GM12878 (cell line): ENCODE results near the gene RSPRY1. TPM values are rescaled to one million over a fixed set of nuclear protein-coding genes. Genes with fewer than 3 reads are reported as not detected.

Experiments used
- ATAC-seq: fragments of 200-7000 bp; cut with Tn5 transposase; 3 replicates; pipeline ENCODE4 v1.9.1; 2020; ENCODE audit warnings: mild to moderate bottlenecking, moderate library complexity
- BruUV-seq: library from RNA; stranded (reverse); fragments of 400-500 nt; replicated peaks from 2 replicates; lab custom pipeline; 2021; lab: Mats Ljungman, UMichigan
- CTCF ChIA-PET: fragments of 300-600 bp; sonication (Branson Sonifier 250); formaldehyde crosslinking; extraction: SDS; loops from one replicate; lab custom pipeline; 2021; ENCODE audit warnings: inconsistent platforms; lab: Yijun Ruan, JAX
- POLR2A ChIA-PET: fragments of 350-600 bp; formaldehyde crosslinking; extraction: SDS; loops from one replicate; lab custom pipeline; 2021; ENCODE audit warnings: inconsistent platforms; lab: Charles Lee
- RAD21 ChIA-PET: fragments of 300-600 bp; sonication (Branson Sonifier 250); formaldehyde crosslinking; loops from one replicate; lab custom pipeline; 2023; ENCODE audit warnings: antibody characterized with exemption; ENCODE audit not compliant: unreplicated experiment; lab: Charles Lee
- SMC1A ChIA-PET: fragments of 300-600 bp; sonication (Branson Sonifier 250); formaldehyde crosslinking; loops from one replicate; lab custom pipeline; 2023; ENCODE audit not compliant: unreplicated experiment, uncharacterized antibody; lab: Charles Lee
- DNase-seq: peaks from one replicate; pipeline ENCODE4 v3.0.0-alpha.2; 2011; ENCODE audit warnings: low read depth, low spot score
- FAIRE-seq: peaks from 3 replicates; lab custom pipeline; 2011; peaks lifted over from hg19 to GRCh38; lab: Jason Lieb, UNC
- H2AFZ ChIP-seq: 2 replicates; pipeline ENCODE4 v1.6.0; 2011; ENCODE audit warnings: low read depth, low read length, control low read depth; ENCODE audit not compliant: control insufficient read depth
- H3K27ac ChIP-seq: 2 replicates; pipeline ENCODE4 v1.5.1; 2011; ENCODE audit warnings: control low read depth; ENCODE audit not compliant: control insufficient read depth, insufficient read depth
- H3K27me3 ChIP-seq, 2 experiments: replicated peaks in 1 of 2; 2 replicates each; pipeline versions ENCODE4 v1.6.0 to v1.6.1; 2011; ENCODE audit warnings: low read length in 1 of 2; ENCODE audit not compliant: control insufficient read depth in 2 of 2, insufficient read depth in 2 of 2
- H3K36me3 ChIP-seq, 2 experiments: 2 replicates each; pipeline ENCODE4 v1.5.1; 2011; ENCODE audit warnings: low read length in 1 of 2; ENCODE audit not compliant: control insufficient read depth in 2 of 2, insufficient read depth in 2 of 2
- H3K4me1 ChIP-seq: 2 replicates; pipeline ENCODE4 v1.6.1; 2011; ENCODE audit warnings: mild to moderate bottlenecking, low read length, moderate library complexity, mixed read lengths; ENCODE audit not compliant: control insufficient read depth, insufficient read depth
- H3K4me2 ChIP-seq: 2 replicates; pipeline ENCODE4 v1.6.0; 2011; ENCODE audit warnings: control low read depth; ENCODE audit not compliant: control insufficient read depth, insufficient read depth
- H3K4me3 ChIP-seq: fragments of 200-600 bp; sonication (generic); 2 replicates; pipeline ENCODE4 v1.5.1; 2016
- H3K79me2 ChIP-seq: 2 replicates; pipeline ENCODE4 v1.6.0; 2011; ENCODE audit warnings: low read length; ENCODE audit not compliant: control insufficient read depth, insufficient read depth
- H3K9ac ChIP-seq: 2 replicates; pipeline ENCODE4 v1.8.0; 2011; ENCODE audit warnings: low read length, control low read depth, mixed read lengths; ENCODE audit not compliant: control insufficient read depth, insufficient read depth
- H3K9me3 ChIP-seq: replicated peaks from 3 replicates; pipeline ENCODE4 v1.5.1; 2011; ENCODE audit warnings: mild to moderate bottlenecking, low read length; ENCODE audit not compliant: control insufficient read depth, insufficient read depth
- H4K20me1 ChIP-seq: 2 replicates; pipeline ENCODE4 v1.6.0; 2011; ENCODE audit not compliant: control insufficient read depth, insufficient read depth
- BCL3 ChIP-seq: IDR thresholded peaks from 2 replicates; pipeline ENCODE4 v1.6.1; 2011; ENCODE audit warnings: borderline replicate concordance, low read depth, mild to moderate bottlenecking, moderate library complexity, low read length; ENCODE audit not compliant: insufficient read depth, poor library complexity, severe bottlenecking
- BHLHE40 ChIP-seq, 2 experiments: fragments of 450-650 bp in 1 of 2; IDR thresholded peaks; 2 replicates each; pipeline ENCODE4 v1.6.1; 2011 to 2017; ENCODE audit warnings: low read depth in 2 of 2, borderline replicate concordance in 1 of 2, improper control_type of control experiment in 1 of 2, low read length in 1 of 2, mild to moderate bottlenecking in 1 of 2
- BMI1 ChIP-seq: fragments of 450-650 bp; IDR thresholded peaks from 2 replicates; pipeline ENCODE4 v1.6.1; 2016; ENCODE audit warnings: mild to moderate bottlenecking, moderate library complexity, borderline replicate concordance
- IKZF2 ChIP-seq, 2 experiments: fragments of 450-650 bp; IDR thresholded peaks; 2 replicates each; pipeline ENCODE4 v1.6.1; 2017; ENCODE audit warnings: mild to moderate bottlenecking in 2 of 2, moderate library complexity in 2 of 2
- JUNB ChIP-seq: IDR thresholded peaks from 2 replicates; pipeline ENCODE4 v1.6.1; 2016; ENCODE audit warnings: antibody characterized with exemption, mild to moderate bottlenecking
- NR2C2 ChIP-seq: IDR thresholded peaks from 2 replicates; pipeline ENCODE4 v1.6.1; 2011; ENCODE audit warnings: borderline replicate concordance, low read depth; ENCODE audit not compliant: control insufficient read depth, insufficient read length
- PKNOX1 ChIP-seq: fragments of 450-650 bp; IDR thresholded peaks from 2 replicates; pipeline ENCODE4 v1.6.1; 2016; ENCODE audit warnings: mild to moderate bottlenecking
- SKIL ChIP-seq: fragments of 450-650 bp; IDR thresholded peaks from 2 replicates; pipeline ENCODE4 v1.6.1; 2017; ENCODE audit warnings: mild to moderate bottlenecking, low read depth, inconsistent platforms; ENCODE audit not compliant: poor library complexity, severe bottlenecking
- ZBTB40 ChIP-seq: fragments of 450-650 bp; IDR thresholded peaks from 2 replicates; pipeline ENCODE4 v1.6.1; 2016; ENCODE audit warnings: mild to moderate bottlenecking, moderate library complexity, borderline replicate concordance
- WGBS: methylation state at CpG from one replicate; pipeline ENCODE4 v1.1.6; 2016; ENCODE audit warnings: low lambda C conversion rate; ENCODE audit not compliant: insufficient replicate concordance, insufficient coverage; ENCODE audit errors: missing lambda C conversion rate; 5-methylcytosine and 5-hydroxymethylcytosine counted together
- in situ Hi-C: fragments of 300-500 bp; cut with MboI; formaldehyde crosslinking; loops from 9 replicates; pipeline ENCODE4 v1.14.3; 2018; ENCODE audit warnings: mixed read lengths
- intact Hi-C: fragments of 100-400 bp; cut with micrococcal nuclease; formaldehyde crosslinking; loops from one replicate; pipeline ENCODE4 v1.14.2; 2022; ENCODE audit not compliant: unreplicated experiment
- polyA plus RNA-seq, 11 experiments: library from polyadenylated mRNA; depleted of rRNA in 4 of 11; unstranded in 6 of 11; stranded (reverse) in 5 of 11; fragments of >200 nt; fragmentation: Nextera tagmentation in 4 of 11; fragmentation: Illumina TruSeq in 1 of 11; extraction: Ambion mirVana in 4 of 11; extraction: Trizol in 1 of 11; gene quantifications; 1 replicate in 1 of 11; 2 replicates in 10 of 11; pipeline versions ENCODE4 v1.2.1 to v1.2.3, GENCODE V29; 2011 to 2016; ENCODE audit warnings: inconsistent platforms in 2 of 11, missing spikeins in 2 of 11, low read depth in 1 of 11
- total RNA-seq, 4 experiments: library from RNA; depleted of rRNA in 3 of 4; stranded (reverse); fragments of >200 nt in 3 of 4; fragmentation: Illumina TruSeq in 1 of 4; extraction: Trizol in 1 of 4; gene quantifications; 2 replicates each; pipeline versions ENCODE4 v1.2.1 to v1.2.3, GENCODE V29; 2013 to 2021

Gene RSPRY1
- total and polyA plus RNA-seq, 10 of the 15 experiments (the other 5 are each of a cell fraction or from before 2014, with no cell fraction given), result 18.5 to 57.0 (median 41.2) TPM

GRCh38 chr16:57140931-57141668 lies 45.0 kb upstream of the RSPRY1 start (continued):
- TF ChIP-seq ZBTB40 (no peak), JUNB (no peak), NR2C2 (no peak)

- no peak overlapping the region for H3K4me3 ChIP-seq
- CTCF ChIA-PET, result interaction anchor here (0.9 to 1.5 kb wide), 4 partner anchors 9 to 57 kb away, joined by 3 to 9 read pairs (median 4); partner anchors contain the start of gene CPNE2
- TF ChIP-seq BHLHE40 (IDR thresholded peaks at IDR 0.05; ENCODE audit: borderline replicate concordance in 1 of 2, low read depth in 2 of 2, low read length in 1 of 2), result peak in 1 of 2 experiments; percentile 34; a peak in 1 of 4 replicates
- TF ChIP-seq BMI1, result no peak
- peak; percentile 55; the same call in 1 of the 2 replicates for TF ChIP-seq PKNOX1
- TF ChIP-seq SKIL, result no peak
- no peak for TF ChIP-seq BCL3
- TF ChIP-seq IKZF2 (IDR thresholded peaks at IDR 0.05), result no peak
Measured at GRCh38 chr16:57141822-57142631, 44.1 kb upstream of the RSPRY1 start.

More at GRCh38 chr16:57141822-57142631, 44.1 kb upstream of the RSPRY1 start:
- no TSS peak for BruUV-seq
- in situ Hi-C loops (no loop called here), intact Hi-C loops (no loop called here)
- Histone ChIP-seq H3K27ac (no peak overlapping the region), H3K4me1 (peaks cover 11% of the 10 kb centered on the region), H4K20me1 (no peaks in the 10 kb centered on the region), H3K9me3 (no peaks in the 10 kb centered on the region), H3K36me3 (no peaks in the 10 kb centered on the region), H3K27me3 (no peaks in the 10 kb centered on the region), H2AFZ (no peak overlapping the region), H3K79me2 (no peaks in the 10 kb centered on the region), H3K4me2 (peak overlapping the region; percentile 79), H3K9ac (no peak overlapping the region)
- ATAC-seq (peak; percentile 70), DNase-seq (no peak), FAIRE-seq (peak; percentile 73)
- SMC1A ChIA-PET, result no interaction called here
- RAD21 ChIA-PET, result interaction anchor here (1.4 kb wide), 1 partner anchor 15 kb away, joined by 5 read pairs; no protein-coding TSS in a partner anchor
- POLR2A ChIA-PET, result interaction anchor here (0.8 to 1.8 kb wide), 2 partner anchors 8 to 14 kb away, joined by 3 to 7 read pairs; no protein-coding TSS in a partner anchor
- WGBS, result 64% methylated on average over 16 of the region's 16 CpGs
